OCI-LY1 (cell line): Measurements from ENCODE around the gene ANKRD13C.
"Not testable (repeated sequence)": the region's sequence is repeated elsewhere in the genome, so short reads cannot be mapped to it uniquely, and the experiment has no call there.

ENCODE experiments used
- CTCF ChIP-seq: fragments of 200-600 bp; sonication (generic), shearing (Covaris generic); IDR thresholded peaks from 2 replicates; pipeline ENCODE4 v1.5.1; 2017; ENCODE audit warnings: mild to moderate bottlenecking, antibody characterized with exemption, low read length, moderate library complexity, mixed read lengths
- EZH2 ChIP-seq: fragments of 200-600 bp; sonication (generic), shearing (Covaris generic); IDR thresholded peaks from 2 replicates; pipeline ENCODE4 v1.8.0; 2017; ENCODE audit warnings: borderline replicate concordance, mixed run types, mild to moderate bottlenecking, antibody characterized with exemption, low read length, moderate library complexity, mixed read lengths

GRCh38 chr1:70373580-70373979 is 19.1 kb upstream of the ANKRD13C start:
- TF ChIP-seq CTCF, EZH2: not testable (repeated sequence)
